ENCODE data around the gene MYO19. TPM values are rescaled to one million over a fixed set of nuclear protein-coding genes. Genes with fewer than 3 reads are reported as not detected.
A peak's percentile ranks its signal among the peaks of the same experiment; 100 is the strongest.

Gene MYO19
- total and polyA plus RNA-seq, 9 of the 15 experiments (the other 6 are each of a cell fraction or from before 2014, with no cell fraction given): 21.6 to 176 (median 129) TPM

DNA sequence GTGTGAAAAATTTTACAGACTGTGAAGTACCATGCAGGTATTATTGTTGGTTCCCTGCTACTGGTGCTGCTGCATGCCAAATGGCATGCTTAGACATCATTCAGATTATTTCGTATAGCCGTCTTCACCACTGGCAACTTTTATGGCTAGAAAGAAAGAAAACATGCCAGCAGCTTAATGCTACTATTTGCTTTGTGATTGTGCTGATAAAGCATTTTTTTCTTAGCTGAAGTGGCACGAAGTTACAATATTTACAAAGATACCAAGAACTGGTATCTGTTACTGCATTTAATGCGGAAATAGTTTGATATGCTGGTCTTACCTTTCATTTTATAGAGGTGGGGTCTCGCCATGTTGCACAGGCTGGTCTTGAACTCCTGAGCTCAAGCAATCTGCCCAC is 40.0 kb downstream of the MYO19 start (continued):
- TF ChIP-seq, protein P1, sequence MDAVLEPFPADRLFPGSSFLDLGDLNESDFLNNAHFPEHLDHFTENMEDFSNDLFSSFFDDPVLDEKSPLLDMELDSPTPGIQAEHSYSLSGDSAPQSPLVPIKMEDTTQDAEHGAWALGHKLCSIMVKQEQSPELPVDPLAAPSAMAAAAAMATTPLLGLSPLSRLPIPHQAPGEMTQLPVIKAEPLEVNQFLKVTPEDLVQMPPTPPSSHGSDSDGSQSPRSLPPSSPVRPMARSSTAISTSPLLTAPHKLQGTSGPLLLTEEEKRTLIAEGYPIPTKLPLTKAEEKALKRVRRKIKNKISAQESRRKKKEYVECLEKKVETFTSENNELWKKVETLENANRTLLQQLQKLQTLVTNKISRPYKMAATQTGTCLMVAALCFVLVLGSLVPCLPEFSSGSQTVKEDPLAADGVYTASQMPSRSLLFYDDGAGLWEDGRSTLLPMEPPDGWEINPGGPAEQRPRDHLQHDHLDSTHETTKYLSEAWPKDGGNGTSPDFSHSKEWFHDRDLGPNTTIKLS (IDR thresholded peaks at IDR 0.05; ENCODE audit: borderline replicate concordance, low read depth): no peak
- TF ChIP-seq POLR2A (conservative IDR thresholded peaks at IDR 0.05) (peak; percentile 20; the same call in 1 of the 2 replicates), BRD4 (IDR thresholded peaks at IDR 0.05) (no peak), SMARCA5 (IDR thresholded peaks at IDR 0.05) (no peak), ZNF217 (CRISPR knock-in tag; IDR thresholded peaks at IDR 0.05) (no peak), MAFF (IDR thresholded peaks at IDR 0.05; ENCODE audit: low read length) (peak; percentile 96), SAFB (IDR thresholded peaks at IDR 0.05; ENCODE audit: borderline replicate concordance, low read depth, low read length) (no peak)
- TF ChIP-seq, protein P2, sequence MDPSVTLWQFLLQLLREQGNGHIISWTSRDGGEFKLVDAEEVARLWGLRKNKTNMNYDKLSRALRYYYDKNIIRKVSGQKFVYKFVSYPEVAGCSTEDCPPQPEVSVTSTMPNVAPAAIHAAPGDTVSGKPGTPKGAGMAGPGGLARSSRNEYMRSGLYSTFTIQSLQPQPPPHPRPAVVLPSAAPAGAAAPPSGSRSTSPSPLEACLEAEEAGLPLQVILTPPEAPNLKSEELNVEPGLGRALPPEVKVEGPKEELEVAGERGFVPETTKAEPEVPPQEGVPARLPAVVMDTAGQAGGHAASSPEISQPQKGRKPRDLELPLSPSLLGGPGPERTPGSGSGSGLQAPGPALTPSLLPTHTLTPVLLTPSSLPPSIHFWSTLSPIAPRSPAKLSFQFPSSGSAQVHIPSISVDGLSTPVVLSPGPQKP (CRISPR knock-in tag; IDR thresholded peaks at IDR 0.05): no peak
- TF ChIP-seq, protein P3, sequence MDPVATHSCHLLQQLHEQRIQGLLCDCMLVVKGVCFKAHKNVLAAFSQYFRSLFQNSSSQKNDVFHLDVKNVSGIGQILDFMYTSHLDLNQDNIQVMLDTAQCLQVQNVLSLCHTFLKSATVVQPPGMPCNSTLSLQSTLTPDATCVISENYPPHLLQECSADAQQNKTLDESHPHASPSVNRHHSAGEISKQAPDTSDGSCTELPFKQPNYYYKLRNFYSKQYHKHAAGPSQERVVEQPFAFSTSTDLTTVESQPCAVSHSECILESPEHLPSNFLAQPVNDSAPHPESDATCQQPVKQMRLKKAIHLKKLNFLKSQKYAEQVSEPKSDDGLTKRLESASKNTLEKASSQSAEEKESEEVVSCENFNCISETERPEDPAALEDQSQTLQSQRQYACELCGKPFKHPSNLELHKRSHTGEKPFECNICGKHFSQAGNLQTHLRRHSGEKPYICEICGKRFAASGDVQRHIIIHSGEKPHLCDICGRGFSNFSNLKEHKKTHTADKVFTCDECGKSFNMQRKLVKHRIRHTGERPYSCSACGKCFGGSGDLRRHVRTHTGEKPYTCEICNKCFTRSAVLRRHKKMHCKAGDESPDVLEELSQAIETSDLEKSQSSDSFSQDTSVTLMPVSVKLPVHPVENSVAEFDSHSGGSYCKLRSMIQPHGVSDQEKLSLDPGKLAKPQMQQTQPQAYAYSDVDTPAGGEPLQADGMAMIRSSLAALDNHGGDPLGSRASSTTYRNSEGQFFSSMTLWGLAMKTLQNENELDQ (CRISPR knock-in tag; IDR thresholded peaks at IDR 0.05; ENCODE audit: borderline replicate concordance): no peak

Data from K562 (cell line).